SH-SY5Y (cell line): ENCODE data around the gene TUBGCP4.
A peak's percentile ranks its signal among the peaks of the same experiment; 100 is the strongest.

Experiments used
- GATA2 ChIP-seq: IDR thresholded peaks from 2 replicates; pipeline ENCODE4 v1.6.1; 2011; ENCODE audit warnings: mild to moderate bottlenecking, low read depth, low read length
- GATA3 ChIP-seq: IDR thresholded peaks from 2 replicates; pipeline ENCODE4 v1.6.1; 2011; ENCODE audit warnings: low read depth, mild to moderate bottlenecking, low read length, moderate library complexity

The TUBGCP4 gene

DNA sequence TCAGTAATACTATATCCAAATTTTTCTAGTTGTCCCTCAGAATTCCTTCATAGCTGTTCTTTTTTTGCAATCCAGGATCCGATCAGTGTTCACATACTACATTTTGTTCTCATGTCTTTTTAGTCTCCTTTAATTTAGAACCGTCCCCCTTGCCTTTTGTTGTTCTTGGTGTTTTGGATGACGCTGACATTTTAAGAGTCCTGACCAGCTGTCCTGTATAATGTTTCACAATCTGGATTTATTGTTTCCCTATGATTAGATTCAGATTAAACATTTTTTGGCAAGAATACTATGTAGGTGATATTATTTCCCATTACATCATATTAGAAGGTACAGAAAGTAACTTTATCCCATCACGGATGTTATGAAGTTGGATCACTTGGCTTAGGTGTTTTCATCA is 11.4 kb downstream of the TUBGCP4 start:
- no peak for TF ChIP-seq GATA3
- no peak for TF ChIP-seq GATA2

DNA sequence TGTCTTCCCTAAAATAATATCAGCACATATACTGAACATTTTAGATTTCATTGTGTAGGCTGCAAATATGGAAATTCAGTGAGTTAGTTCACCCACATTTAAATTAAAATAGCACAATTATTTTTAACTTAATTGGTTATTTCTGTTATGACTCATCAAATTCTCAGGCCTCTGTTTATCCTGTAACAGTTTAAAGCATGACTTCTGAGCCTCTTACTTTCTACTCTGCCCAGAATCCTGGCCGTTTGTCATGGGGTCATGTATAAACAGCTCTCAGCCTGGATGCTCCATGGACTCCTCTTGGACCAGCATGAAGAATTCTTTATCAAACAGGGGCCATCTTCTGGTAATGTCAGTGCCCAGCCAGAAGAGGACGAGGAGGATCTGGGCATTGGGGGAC is 12.2 kb downstream of the TUBGCP4 start:
- TF ChIP-seq GATA3: no peak
- TF ChIP-seq GATA2: no peak

DNA sequence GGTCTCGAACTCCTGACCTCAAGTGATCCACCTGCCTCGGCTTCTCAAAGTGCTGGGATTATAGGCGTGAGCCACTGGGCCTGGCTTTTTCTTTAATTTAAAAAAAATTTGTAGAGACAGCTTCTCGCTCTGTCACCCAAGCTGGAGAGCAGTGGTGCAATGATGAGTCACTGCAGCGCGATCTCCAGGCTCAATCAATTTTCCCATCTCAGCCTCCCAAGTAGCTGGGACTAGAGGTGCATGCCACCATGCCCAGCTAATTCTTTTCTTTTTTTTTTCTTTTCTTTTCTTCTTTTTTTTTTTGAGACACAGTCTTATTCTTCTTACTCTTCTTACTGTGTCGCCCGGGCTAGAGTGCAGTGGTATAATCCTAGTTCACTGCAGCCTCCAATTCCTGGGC is 19.8 kb downstream of the TUBGCP4 start:
- TF ChIP-seq GATA3: no peak
- TF ChIP-seq GATA2: no peak

DNA sequence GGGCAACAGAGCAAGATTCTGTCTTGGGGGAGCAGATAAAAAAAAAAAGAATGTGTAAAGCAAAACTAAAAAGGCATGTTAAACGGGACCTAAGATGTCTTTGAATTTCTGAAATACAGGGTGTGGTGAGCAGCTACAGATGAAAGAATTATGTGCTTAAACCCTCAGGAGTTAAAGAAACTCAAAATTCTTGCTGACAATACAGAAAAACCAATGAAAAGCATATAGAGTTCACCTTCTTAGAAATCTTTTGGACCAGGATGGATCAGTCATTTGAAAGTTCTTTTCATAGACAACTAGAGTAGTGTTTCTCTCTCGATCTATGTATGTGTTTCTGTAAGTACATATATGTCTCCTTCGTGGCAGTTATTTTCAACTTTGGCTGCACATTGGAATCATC is 31.4 kb downstream of the TUBGCP4 start:
- TF ChIP-seq GATA2 (no peak), GATA3 (no peak)

DNA sequence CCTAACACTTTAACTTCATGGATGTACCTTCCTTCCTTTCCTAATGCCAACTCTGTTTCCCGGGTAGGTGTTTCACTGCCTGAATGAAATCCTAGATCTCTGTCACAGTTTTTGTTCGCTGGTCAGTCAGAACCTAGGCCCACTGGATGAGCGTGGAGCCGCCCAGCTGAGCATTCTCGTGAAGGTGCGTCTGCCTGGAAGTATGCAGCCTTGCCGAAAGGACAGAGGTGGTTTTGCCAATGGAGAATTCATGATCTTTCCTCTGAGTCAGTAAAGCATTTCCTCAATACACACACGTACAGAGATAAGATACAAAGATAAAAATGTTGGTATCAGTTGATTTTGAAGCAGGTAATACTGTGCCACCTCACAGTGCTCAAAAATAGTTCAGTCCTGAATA is 32.7 kb downstream of the TUBGCP4 start:
- TF ChIP-seq GATA2 (no peak), GATA3 (no peak)

DNA sequence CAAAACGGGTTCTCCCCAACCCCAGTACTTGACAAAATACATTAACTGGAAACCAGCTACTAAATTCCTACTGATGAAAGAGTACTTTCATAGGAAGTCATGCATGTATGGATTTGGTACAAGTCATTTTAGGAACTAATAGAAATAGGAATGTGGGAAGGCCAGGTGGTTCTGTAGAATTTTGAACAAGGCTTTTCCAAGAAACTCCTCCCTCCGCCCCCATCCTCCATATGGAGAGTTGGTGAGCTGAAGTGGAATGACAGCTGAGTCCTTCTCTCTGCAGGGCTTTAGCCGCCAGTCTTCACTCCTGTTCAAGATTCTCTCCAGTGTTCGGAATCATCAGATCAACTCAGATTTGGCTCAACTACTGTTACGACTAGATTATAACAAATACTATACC is 33.2 kb downstream of the TUBGCP4 start:
- no peak for TF ChIP-seq GATA3
- TF ChIP-seq GATA2: no peak

DNA sequence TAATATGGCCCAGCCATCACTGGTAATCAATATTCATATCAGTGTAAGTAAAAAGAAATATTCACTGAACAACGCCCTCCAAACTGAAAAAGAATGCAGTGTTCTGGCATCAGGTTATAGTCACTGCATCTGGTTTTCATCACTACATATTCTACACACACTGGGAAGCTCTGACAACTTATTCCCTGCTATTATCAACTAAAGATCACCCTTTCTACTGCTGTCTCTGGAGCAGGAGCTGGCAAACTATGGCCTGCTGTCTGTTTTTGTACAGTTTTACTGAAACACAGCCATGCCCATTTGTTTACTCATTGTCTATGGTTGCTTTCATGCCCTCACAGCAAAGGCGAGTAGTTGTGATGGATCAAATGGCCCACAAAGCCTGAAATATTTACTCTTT is 35.3 kb downstream of the TUBGCP4 start:
- TF ChIP-seq GATA3 (0 out of 2 replicates have a peak, but pooled peaks have one; percentile 27), GATA2 (peak; percentile 74)

DNA sequence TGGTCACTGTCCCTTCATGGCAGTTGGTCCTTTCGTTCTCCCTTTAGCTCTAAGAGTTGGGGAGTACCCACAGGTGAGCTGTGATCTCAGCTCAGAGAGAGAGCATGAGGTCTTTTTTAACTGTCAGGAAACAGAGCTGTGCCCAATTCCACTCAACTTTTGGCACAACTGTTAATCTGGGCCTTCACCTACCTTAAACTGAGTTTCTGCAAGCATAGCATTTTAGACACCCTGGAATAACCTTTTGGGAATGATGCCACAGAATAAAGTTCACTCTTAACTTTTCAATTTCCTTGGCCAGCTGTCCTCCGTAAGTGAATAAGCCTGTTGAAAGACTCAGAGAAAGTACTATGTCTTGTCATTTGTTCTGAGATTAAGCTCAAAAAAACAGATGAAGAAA is 35.9 kb downstream of the TUBGCP4 start:
- no peak for TF ChIP-seq GATA3
- TF ChIP-seq GATA2: no peak

DNA sequence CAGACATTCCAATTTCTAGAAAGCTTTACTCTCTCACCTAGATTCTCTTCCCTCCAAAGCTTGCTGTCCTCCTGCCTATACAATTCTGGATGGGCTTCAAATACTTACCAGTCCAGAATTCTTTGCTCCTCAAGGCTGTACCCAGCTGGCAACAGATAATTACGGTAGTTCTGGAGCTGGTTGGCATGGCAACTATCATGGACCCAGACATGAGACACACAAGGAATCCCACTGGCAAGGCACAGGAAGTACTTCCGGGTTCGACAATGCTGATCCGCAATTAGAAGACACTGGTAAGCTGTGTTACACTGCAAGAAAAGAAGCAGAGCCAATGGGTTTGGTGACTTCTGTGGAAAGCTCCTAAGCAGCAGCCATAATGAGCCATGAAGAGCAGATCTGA is 37.9 kb downstream of the TUBGCP4 start:
- TF ChIP-seq GATA2 (0 out of 2 replicates have a peak, but pooled peaks have one; percentile 40), GATA3 (no peak)

DNA sequence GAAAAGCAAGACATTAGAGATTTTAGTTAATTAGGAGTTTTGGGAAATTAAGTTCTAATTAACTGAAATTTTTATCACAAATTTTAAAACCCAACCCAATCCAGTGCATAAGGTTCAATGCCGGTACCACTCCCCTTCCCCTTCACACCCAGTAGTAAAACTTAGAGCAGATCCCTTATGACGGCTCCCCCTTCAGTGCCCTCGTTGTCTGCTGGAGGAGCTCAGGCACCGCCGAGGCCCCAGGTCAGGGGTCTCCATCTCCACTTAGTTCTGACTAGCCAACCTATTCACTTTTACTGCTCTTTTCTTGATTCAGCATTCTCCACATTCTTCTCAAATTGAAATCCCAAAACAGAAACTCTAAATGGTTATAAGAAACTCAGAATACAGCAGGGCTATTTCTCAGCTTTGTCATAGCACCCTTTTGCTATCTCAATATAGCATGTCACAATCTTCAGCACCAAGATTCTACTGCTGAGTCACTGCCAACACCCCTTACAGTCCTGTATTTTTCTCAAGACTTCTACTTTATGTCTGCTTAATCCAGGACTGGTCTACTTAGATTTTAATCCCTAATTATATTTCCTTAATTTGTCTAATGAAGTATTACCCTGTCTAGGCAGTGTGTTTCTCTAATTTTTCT is 39.8 kb downstream of the TUBGCP4 start:
- TF ChIP-seq GATA3 (no peak), GATA2 (no peak)

DNA sequence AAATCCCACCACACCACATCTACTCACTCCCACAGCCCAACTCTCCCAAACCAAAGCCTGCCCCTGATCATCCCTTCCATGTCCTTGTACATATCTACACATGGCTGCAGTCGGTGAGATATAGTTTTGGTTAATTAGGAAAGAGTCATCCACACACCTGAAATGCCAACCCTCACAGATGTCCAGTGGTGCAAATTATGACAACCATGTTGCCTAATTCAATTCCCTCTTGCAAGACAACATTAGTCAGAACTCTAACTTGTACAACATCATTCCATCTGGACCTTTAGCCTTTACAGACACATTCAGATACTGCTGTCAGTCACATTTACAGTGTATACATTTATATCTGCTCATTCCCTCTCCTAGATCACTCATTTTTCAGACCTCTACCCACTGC is 41.2 kb downstream of the TUBGCP4 start:
- no peak for TF ChIP-seq GATA3
- no peak for TF ChIP-seq GATA2

DNA sequence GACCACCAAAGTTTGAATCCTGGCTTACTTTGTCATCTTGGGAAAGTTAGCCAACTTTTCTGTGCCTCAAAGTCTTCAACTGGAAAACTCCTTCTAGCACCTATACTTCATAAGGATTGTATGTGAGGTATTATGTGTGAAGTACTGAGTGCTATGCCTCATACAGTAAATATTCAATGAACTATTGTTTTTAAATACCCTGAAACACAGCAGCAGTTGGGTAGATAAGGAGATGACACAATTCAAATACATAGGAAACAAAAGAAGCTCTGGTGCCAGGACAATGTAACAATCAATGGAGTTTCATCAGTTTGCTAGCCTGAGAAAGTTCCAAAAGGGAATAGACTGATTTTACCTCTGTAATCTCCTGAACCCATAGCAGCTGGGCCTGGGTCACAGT is 43.3 kb downstream of the TUBGCP4 start:
- TF ChIP-seq GATA3 (no peak), GATA2 (no peak)

DNA sequence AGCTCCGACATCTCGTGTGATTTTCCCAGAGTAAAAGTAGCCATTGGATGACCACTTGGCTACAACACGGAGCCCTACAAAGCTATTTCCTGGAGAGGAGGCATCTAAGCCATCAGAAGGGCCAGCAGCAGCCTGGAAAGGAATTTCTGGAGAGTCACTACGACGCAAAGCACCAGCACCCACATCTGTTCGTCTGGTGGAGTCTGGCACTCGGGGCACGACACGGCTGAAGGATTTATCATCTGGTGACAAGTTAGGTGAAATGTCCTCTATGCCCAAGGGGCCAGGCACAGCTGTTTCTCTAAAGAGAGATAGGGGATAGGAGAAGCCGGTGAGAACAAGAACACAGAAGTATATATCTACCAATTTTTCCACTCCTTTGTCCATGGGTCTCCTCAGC is 49.5 kb downstream of the TUBGCP4 start:
- no peak for TF ChIP-seq GATA3
- TF ChIP-seq GATA2: no peak

DNA sequence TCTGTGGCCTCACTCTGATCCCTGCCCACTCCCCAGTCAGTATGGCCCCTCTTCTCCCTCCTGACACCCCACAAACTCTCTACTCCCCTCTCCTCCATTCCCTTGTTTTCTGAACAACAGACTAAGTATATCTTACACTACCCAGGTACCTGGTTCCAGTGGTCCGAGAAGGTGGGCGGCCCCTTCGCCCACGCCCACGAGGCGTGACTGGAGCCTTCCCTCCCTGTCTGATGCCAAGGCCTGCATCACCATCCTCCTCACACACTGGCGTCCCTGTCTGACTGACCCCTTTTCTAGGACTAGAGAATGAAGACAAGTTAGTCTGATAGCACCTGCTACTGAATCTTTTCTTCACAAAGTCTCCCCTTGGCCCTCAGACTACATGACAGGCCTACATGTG is 50.0 kb downstream of the TUBGCP4 start:
- TF ChIP-seq GATA2 (no peak), GATA3 (no peak)

DNA sequence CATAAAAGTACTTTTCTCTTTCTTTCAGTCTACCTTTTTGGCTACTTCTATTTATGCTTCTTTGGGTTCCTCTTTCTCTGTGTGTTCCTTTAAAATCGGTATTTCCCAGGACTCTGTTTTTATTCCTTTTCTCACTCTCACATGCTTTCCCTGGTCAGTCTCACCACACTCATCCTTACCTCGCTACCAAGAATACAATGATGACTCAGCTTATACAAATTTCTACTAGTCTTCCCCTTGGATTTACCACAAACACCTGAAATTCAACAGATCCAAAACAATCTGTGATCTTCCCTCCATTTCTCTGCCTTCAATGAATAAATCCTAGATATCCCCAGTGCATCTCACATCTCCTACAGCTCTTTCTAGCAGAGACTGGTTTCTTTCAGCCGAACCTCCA is 52.9 kb downstream of the TUBGCP4 start:
- TF ChIP-seq GATA3: no peak
- TF ChIP-seq GATA2: no peak

DNA sequence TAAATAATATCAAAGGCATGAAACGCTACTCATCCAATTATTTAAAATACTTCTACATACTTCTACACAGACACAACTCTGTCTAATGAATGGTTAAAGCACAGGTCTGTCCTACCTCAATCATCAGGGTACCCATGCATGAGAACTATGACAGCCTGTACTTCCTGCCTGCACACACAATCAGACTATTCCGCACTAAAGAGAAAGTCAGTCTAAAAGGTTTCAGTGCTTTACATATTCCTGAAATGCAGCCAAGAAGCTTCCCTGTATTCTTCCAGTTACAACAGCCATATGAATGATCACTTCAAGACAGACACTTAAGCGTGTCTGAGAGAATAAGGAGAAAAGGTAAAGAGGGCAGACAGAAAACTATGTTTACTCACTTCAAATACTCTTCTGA is 58.8 kb downstream of the TUBGCP4 start:
- TF ChIP-seq GATA2 (no peak), GATA3 (no peak)

DNA sequence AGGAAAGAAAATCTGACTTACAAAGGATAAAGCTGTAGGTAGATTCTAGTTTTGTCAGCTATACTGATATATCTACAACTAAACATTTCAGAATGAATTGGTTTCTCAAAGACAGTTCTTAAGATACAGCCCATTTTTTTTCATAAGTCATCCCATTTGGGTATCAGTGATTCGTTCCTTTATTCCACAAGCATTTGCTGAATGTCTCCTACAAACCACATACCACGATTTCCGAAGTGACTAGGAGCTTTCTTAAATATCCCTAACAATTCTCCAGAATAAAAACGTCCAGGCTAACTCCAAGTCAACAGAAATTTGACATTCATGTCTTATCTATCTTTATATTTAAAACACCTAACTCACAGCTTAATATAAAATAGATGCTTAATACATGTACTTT is 62.3 kb downstream of the TUBGCP4 start:
- TF ChIP-seq GATA2 (no peak), GATA3 (no peak)
